Lower leg skin (tissue), 3 donors: ENCODE measurements around the gene TFAP2E.

ENCODE experiments used
- CTCF ChIP-seq, 3 donors: fragments of 450-650 bp; IDR thresholded peaks; one replicate each; pipeline ENCODE4 v1.5.1; 2016; ENCODE audit warnings: antibody characterized with exemption in 3 of 3, mild to moderate bottlenecking in 3 of 3, moderate library complexity in 2 of 3
- POLR2A ChIP-seq, 2 donors: fragments of 450-650 bp; IDR thresholded peaks; one replicate each; pipeline ENCODE4 v1.6.1; 2016 to 2017; ENCODE audit warnings: antibody characterized with exemption in 2 of 2, mild to moderate bottlenecking in 1 of 2, moderate library complexity in 1 of 2

- TF ChIP-seq CTCF (IDR thresholded peaks at IDR 0.05) (no peak), POLR2A (IDR thresholded peaks at IDR 0.05) (no peak)
Observed at GRCh38 chr1:35640380-35641232, 67.5 kb downstream of the TFAP2E start.
